ENCODE data around the gene RALGAPA2.

- TF ChIP-seq POLR2A (IDR thresholded peaks at IDR 0.05; ENCODE audit: insufficient read depth in 1 of 2, low read depth in 2 of 2, low read length in 2 of 2): no peak
- TF ChIP-seq TGIF2 (CRISPR knock-in tag; IDR thresholded peaks at IDR 0.05): no peak
- TF ChIP-seq ZC3H13 (CRISPR knock-in tag; IDR thresholded peaks at IDR 0.05): no peak
These were observed 289.3 kb downstream of the RALGAPA2 start for GRCh38 chr20:20423117-20423516.

Data from HepG2 (cell line).